GM19395 (cell line): ENCODE measurements around the gene TACC2.

Experiments
- ATAC-seq: cut with Tn5 transposase; IDR thresholded peaks from one replicate; pipeline ENCODE4 v1.9.1; 2021; ENCODE audit warnings: mild to moderate bottlenecking, moderate library complexity; ENCODE audit not compliant: unreplicated experiment

Gene TACC2

DNA sequence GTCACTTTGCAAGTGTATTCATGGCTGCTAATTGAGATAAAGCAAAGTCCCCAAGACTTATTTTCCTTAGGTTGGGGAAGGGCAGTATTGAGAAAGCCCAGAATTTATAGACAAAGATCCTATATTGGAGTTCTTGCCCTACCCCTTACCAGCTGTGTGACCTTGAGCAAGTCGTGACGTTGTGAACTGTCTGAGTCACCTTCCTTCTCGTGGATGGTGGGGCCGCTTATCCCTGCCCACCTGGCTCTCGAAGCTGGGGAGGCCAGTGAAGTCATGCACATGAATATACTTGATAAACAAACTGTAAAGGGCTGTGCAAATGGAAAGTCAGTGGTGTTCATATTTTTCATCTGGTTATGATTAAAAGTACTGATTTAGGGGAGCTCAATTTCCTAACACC lies 127.4 kb downstream of the TACC2 start:
- no peak for ATAC-seq

DNA sequence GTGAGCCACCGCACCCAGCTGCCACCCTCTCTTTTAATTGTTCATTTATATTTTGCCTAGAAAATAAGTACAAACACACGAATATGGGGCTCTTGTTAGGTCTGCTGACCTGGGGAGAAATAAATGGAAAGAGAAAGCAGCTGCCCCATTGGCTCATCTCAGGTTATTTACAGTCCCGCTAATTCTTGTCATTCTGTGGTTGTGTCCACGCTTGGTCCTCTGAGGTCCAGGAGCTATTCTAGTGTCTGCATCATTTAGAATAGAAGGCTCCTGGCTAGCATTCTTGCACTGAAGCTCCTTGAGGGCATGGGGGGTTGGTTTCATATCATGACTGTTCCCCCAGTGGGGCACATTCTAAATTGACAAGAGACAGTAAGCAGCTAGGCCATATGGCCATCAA lies 128.5 kb downstream of the TACC2 start:
- ATAC-seq: no peak

DNA sequence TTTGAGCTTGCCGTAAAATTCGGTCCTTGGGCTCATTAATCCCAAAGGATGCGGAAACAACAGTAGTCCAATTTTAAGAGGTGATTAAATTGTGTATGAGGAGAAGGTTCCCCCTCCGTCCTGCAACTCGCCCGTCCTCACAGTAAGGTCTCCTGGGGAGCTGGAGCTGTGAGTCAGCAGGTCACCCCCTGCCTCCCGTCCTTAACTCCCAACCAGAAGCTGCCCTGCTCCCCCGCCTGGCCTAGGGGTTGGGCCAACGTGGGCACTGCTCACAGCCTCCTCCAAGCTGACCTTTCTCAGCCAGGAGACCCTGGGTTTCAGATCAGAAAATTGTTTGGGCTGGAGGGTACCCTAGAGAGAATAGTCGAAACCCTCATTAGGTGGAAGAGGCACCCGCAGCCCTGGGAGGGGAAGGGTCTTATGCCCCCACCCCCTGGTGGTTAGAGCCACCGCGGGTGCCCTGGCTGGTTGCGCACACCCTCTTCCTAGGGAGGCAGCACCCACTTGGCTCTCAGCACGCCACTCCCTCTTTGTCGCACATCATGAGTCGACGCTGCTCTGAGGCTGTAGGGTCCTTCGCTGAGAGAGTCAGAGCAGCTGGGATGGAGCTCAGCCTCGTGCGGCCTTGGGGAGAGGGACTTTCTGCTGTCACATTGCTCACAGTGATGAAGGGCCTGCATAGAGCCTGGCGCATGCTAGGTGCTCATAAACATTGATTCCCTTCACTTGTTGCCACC lies 131.2 kb downstream of the TACC2 start:
- no peak for ATAC-seq

DNA sequence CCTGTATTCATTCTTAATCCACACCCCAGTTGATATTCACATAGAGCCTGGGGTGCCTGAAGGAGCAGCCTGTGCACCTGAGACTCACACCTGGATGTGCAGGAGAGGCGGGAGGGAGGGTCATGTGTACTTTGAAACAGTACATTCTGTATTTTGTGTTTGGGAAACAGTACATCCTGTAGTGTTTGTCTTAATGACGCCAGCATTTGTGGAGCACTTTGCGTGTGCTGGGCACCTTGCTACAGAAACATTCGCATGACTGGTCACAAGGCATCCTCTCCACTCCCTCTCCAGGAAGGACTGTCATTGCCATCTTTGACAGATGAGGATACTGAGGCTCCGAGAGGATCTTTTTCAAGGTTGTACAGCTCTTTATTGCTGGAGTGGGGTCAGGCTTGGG lies 132.1 kb downstream of the TACC2 start:
- ATAC-seq: no peak

DNA sequence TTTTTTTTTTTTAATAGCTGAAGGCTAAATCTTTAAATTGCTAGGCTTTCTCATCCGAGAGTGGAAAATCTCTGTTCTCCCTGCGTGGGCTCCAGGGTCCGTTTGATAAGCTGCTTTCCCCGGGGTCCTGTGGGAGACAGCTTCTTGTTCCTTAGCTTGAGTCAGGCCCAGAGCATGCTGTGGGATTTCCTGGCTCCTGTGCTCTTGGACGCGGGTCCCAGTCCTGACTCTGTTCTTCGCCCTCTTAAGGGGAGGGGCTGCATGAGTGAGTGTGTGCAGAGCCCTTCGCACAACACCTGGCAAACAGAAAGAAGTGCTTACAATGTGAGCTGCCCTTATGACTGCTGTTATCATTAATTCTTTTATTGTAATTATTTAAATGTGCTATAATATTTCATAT lies 133.5 kb downstream of the TACC2 start:
- ATAC-seq: no peak

DNA sequence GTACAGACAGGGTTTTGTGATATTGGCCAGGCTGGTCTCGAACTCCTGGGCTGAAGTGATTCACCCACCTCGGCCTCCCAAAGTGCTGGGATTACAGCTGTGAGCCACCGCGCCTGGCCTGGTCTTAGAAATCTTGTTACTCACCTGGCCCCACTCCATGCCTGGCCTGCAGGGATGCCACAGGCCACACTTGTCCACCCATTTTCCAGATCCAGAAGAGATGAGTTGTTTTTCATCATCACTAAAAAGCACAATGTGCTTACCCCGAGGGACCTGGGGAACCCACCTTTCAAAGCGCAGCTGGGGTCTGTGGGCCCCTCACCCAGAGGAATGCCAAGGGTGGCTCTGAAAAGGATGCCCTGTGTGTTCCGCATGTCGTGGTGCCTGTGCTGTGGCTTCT lies 134.2 kb downstream of the TACC2 start:
- ATAC-seq: no peak

DNA sequence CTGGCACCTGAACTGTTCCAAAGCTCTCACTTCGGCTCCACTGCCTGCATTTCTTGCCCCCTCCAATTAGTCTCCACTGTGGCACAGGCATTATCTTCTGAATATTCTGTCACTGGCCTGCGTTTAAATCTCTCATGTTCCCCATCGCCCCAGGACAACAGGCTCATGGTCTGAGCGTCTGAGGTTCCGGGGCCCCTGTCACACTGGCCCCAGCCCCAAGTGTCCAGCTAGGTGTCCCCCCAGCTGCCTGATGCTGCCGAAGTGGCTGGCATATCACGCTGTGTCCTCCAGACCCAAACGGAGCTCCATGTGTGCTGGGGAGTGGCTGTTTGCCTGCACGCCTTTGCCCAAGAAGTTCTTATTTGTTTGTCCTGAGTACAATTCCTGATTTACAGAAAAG lies 135.4 kb downstream of the TACC2 start:
- no peak for ATAC-seq

DNA sequence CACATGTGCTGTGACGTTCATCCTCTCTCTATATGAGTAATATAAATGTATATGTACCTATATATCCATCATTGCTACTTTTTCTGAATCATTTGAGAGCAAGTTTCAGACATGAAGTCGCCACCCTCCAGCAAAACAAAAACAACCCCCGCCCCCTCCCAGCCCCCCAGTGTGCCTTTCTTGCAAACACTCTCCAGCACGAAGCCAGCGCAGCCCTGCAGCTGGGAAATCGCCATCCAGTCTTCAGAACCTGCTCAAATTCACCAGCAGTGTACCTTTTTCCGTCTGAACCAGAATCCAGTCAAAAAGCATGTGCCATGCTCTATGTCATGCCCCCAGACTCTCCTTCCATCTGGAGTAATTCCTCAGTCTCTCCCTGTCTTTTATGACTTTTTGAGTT lies 135.8 kb downstream of the TACC2 start:
- no peak for ATAC-seq

DNA sequence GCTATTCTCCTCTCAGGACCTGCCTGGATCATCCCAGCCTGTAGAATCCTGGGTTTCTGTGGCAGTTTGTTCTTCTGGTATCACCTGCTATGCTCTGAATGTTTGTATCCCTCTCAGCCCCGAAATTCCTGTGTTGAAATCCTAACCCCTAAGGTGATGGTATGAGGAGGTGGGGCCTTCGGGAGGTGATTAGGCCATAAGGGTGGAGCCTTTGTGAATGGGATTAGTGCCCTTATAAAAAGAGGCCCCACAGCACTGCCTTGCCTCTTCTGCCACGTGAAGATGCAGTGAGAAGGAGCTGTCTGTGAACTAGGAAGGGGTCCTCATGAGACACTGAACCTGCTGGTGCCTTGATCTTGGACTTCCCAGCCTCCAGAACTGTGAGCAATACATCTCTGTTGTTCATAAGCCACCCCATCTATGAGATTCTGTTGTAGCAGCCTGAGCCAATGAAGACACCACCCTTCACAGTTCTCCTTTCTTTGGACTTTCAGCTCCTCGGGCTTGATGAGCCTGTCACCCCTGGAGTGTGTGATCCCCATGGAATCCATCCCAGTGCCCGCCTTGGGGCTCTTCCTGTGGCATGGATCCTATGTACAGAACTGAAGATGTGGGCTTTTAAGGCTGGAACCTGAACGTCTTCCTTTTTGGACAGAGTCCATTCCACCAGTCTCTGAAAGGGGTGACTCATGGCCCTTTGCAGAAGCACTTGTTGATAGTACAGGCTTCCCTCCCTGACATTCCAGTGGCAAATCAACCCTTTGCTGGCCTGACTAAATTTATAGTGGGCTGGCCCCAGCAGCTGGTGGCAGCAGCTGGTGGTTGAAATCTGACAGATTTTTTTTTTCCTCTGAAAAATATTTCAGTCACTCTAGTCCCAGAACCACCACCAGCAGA lies 138.0 kb downstream of the TACC2 start:
- ATAC-seq: no peak

DNA sequence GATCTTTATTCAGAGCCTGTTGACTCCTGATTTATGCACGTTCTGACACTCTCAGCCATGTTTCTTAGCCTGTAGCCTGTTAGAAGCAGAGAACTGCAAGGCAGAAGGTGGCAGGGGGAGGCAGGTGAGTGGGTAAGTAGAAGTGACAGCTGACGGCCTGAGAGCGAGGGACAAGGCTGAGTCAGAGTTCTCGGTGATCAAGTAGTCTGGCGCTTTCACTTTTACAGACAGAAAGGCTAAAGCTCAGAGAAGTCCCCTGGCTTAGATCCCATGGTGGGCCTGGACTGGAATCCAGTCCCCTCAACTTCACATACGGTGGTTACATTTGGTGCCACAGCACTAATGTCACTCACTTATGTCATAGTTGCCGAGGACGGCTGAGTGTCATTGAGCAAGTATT lies 139.0 kb downstream of the TACC2 start:
- ATAC-seq: no peak

DNA sequence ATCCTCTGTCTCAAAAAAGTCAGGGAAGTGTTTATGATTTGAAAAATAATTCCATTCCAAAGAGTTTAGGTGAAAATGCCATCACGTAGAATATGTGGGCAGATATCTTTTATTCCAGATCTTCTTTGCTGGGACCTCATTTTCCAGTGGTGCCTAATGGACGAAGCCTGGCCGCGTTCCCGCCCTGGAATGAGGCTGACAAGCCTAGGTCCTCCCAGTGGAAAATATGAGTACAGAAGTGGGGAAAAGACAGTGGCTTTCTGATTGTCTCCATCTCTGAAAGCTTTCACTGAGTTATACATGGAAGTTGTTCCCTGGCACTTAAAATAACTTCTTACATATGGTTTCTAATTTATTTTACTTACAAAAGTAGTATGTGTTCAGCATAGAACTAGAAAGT lies 139.4 kb downstream of the TACC2 start:
- ATAC-seq: no peak

DNA sequence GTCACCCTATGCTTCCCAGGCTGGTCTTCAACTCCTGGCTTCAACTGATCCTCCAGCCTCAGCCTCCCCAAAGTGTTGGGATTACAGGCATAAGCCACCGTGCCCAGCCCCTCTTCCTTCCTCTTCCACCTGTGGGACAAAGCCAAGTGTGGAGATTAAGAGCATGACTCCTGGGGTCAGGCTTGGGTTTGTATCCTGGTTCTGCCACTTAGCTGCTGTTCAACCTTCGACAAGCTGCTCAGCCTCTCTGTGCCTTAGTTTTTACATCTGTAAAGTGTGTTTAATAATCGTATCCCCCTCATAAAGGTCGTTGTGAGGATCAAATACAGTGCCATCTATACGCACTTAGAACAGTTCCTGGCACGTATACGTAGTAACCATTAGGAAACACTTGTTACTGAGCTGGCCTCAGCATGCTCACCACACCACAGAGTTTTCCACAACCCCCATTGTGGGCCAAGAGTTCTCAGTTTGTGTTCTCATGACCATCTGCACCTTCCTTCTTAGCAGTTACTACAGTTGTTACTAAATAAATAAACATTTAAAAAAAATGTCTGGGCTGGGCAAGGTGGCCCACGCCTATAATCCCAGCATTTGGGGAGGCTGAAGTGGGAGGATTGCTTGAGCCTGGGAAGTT lies 141.6 kb downstream of the TACC2 start:
- no peak for ATAC-seq

DNA sequence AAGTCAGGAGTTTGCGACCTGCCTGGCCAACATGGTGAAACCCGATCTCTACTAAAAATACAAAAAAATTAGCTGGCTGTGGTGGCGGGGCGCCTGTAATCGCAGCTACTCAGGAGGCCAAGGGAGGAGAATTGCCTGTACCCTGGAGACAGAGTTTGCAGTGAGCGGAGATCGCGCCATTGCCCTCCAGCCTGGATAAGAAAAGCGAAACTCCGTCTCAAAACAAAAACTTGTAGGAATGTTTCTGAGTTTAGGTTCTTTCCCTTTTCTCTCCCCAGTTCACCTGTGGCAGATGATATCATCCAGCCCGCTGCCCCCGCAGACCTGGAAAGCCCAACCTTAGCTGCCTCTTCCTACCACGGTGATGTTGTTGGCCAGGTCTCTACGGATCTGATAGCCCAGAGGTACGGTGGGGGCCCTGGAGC lies 143.4 kb downstream of the TACC2 start:
- ATAC-seq: no peak

DNA sequence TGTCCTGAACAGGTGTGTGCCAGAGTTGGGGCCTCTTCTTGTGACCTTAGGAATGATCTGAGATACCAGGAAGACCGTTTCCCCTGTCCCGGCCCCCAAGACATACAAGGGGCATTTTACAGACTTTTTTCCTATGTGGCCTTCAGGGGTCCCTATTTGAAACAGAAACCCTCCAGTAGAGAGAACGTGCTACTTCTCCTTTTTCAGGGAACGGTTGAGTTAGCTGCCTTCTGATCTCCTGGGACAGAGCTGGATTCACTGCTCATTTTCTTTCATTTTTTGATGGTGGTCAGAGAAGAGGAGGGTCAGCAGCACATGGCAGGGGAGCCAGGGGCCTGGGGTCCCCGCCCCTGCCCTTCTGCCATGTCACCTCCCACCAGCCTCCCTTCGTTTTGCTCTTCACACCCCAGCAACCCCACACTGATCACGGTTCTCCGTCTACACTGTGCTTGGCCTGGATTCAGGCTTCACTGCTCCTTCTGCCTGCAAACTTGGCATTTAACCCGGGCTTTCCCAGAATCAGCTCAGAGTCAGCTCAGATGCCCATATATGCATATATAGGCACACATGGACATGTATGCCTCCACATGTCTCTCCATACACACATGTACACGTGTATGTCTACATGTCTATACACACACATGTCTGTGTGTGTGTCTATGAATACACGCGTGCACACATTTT lies 144.1 kb downstream of the TACC2 start:
- no peak for ATAC-seq

DNA sequence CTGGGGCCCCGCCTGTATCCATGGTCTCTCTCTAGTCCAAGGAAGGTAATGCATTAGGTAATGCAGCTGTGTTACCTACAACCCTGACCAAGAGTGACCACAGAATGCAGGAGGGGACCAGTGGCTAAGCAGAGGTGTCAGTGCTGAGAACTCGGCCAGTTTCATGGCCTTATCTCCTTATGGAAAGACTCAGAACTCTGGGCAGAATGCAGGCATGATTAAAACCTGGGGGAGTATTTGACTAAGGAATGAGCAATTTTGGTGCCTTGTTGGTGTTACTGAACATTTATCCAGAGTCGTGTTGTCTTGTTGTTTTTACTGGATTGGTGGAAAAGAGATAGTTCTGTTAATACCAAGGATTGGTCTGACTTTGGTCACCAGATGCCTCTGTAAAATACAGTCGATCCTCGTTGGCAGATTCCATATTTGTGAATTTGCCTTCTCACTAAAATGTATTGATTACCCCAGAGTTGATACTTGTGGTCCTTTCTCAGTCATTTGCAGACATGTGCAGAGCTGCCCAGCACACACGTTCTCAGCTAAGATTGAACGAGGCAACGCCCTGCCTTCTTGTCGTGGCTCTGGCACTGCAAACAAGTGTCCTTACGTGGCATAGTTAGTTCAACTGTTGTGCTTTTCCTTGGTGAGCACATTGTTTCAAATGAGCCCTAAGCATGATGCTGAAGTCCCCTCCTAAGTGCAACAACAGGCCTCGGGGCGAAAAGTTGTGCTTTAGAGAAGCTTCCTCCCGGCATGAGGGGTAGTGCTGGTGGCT lies 146.5 kb downstream of the TACC2 start:
- no peak for ATAC-seq

DNA sequence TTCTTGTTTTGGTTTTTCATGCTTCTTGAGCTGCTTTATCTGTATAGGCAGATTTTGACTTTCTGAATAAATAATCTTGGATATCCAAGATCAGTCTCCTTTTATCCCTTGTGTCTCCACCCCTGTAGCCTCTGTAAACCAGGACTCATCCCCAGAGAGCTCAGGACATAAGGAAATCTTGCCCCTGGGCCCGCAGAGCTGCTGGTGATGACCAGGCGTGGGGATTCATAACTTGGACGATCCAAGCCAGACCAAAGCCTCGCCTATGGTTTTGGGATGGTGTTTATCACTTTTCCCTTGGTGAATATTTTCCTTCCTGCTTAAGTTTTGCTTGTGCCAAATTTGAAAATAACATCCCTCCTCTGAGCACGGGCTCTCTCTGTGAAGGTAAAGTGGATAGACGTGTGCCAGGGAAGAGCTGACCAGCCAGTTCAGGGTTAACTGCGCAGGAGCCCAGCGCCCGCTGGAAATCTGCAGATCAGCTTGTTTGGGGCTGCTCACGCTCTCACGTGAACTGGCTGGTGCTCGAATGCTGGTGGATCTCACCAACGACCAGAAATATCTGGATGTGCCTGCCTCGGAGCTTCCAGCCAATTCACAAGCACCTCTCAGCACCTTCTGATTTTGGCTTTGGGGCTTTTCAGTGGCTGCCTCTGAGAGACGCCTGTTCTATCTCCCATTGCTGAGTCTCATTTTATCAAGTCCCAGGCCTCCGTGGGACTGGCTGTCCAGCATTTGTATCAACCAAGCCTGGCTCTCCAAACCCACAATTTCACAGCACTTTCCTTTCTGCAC lies 150.1 kb downstream of the TACC2 start:
- no peak for ATAC-seq

DNA sequence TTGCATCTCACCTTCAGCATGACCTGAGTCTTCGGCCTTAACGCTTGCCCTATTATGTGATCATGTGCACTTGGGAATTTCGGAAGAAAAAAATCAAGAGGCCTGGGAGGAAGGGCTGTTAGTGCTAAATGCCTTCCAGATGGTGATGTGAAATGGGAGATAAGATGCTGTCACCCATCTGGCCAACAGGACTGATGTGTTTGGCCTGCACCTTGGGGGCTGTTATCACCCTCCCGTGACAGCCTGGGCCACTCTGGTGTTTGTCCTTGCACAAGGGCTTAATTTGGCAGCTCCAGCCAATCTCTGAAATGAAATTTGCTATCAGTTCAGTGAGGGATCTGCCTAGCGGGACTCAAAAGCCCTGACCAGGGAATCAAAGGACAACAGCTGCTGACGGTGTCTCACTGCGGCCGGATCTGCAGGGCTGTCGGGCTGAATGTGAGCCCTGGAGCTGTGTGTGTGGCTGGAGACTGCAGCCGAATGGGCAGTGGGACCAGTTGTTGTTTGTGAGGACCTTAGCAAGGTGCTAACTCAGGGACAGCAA lies 150.7 kb downstream of the TACC2 start:
- no peak for ATAC-seq

DNA sequence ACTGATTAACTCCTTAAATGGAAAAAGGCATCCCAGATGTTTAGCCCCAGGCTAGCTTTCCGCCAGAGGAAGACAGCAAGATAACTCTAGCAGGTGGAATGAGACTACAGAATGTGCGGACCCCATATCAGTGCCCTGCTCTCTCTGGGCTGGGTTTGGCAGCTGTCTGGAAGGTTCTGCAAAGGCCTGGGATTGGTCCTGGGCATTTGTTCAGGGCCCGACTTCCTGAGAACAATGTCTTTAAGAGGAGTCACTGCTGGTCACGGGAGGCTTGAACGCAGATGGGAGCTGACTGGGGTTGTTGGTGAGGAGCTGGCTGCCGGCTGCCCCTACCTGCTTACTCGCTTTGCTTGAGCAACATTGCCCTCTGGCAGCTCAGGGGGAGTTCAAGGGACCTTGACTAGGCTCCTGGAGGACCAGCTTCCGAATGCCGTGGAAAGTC lies 151.5 kb downstream of the TACC2 start:
- no peak for ATAC-seq

DNA sequence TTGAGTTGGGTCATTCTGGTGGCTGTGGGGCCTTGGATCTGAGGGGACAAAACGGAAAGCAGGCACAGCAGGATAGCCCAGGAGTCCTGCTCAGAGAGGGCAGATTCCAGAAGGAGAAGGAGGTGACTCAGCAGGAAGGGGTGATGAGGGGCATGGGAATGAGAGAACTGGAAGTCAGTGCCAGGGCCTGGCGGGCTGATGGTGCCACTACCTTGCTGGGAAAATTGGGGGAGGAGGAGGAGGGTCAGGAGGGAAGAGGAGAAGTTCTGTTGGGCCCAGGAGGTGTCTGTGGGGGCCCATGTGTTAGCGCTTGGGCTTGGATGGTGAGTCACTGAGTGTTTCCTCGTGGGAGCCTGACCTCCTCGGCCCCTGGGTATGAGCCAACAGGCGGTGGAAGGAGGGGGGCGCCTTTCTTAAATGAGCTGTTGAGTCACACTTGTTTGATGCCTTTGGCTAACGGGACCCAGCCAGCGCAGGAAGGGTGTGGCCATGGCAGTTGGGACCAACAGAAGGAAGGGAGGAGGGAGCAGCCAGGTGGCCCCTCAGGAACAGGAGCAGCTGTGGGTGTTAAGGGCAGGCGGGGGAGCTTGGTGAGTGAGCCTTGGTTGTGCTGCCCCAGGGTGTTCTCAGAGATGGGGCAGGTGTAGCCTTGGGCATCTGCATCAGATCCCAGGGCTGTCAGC lies 152.1 kb downstream of the TACC2 start:
- no peak for ATAC-seq
